GM12878 (cell line): ENCODE measurements around the gene ARL15.

Source experiments
- BRCA1 ChIP-seq: IDR thresholded peaks from 2 replicates; pipeline ENCODE4 v1.6.1; 2011; ENCODE audit warnings: low read depth, low read length, improper control_type of control experiment
- ESRRA ChIP-seq: IDR thresholded peaks from 2 replicates; pipeline ENCODE4 v1.6.1; 2012; ENCODE audit warnings: mild to moderate bottlenecking, low read length, improper control_type of control experiment
- EZH2 ChIP-seq: IDR thresholded peaks from 2 replicates; pipeline ENCODE4 v1.6.1; 2012; ENCODE audit warnings: low read depth, mild to moderate bottlenecking, control low read depth, inconsistent platforms, low read length, borderline replicate concordance; ENCODE audit not compliant: control insufficient read depth
- GABPA ChIP-seq: IDR thresholded peaks from 2 replicates; pipeline ENCODE4 v1.6.1; 2014; ENCODE audit warnings: antibody characterized with exemption, low read depth, mild to moderate bottlenecking, inconsistent platforms
- JUND ChIP-seq: IDR thresholded peaks from 2 replicates; pipeline ENCODE4 v1.6.1; 2012; ENCODE audit warnings: low read depth, mild to moderate bottlenecking, low read length, improper control_type of control experiment, moderate library complexity
- PML ChIP-seq: IDR thresholded peaks from 2 replicates; pipeline ENCODE4 v1.6.1; 2012; ENCODE audit warnings: low read length, inconsistent platforms
- POLR2AphosphoS5 ChIP-seq: IDR thresholded peaks from 2 replicates; pipeline ENCODE4 v1.6.1; 2011; ENCODE audit warnings: mild to moderate bottlenecking, low read length, inconsistent platforms
- RCOR1 ChIP-seq: conservative IDR thresholded peaks from 2 replicates; pipeline ENCODE4 v1.6.1; 2012; ENCODE audit warnings: low read depth, low read length, improper control_type of control experiment
- SP1 ChIP-seq: IDR thresholded peaks from one replicate; pipeline ENCODE4 v1.6.1; 2011; ENCODE audit warnings: low read depth, low read length
- SUPT20H ChIP-seq: IDR thresholded peaks from 2 replicates; pipeline ENCODE4 v1.6.1; 2011; ENCODE audit warnings: low read depth, mild to moderate bottlenecking, low read length, moderate library complexity, borderline replicate concordance; ENCODE audit not compliant: control insufficient read depth
- TCF3 ChIP-seq: IDR thresholded peaks from 2 replicates; pipeline ENCODE4 v1.6.1; 2012; ENCODE audit warnings: low read depth, mild to moderate bottlenecking, low read length, borderline replicate concordance; ENCODE audit not compliant: insufficient read depth
- ZNF384 ChIP-seq: IDR thresholded peaks from 2 replicates; pipeline ENCODE4 v1.6.1; 2012; ENCODE audit warnings: low read depth, mild to moderate bottlenecking, low read length, improper control_type of control experiment, borderline replicate concordance
- TF ChIP-seq, protein P1 (sequence below), 3 experiments: IDR thresholded peaks in 2 of 3; conservative IDR thresholded peaks in 1 of 3; 2 replicates each; pipeline ENCODE4 v1.5.1; 2011; ENCODE audit warnings: low read depth in 3 of 3, low read length in 3 of 3, mild to moderate bottlenecking in 3 of 3, control low read depth in 2 of 3, moderate library complexity in 2 of 3, inconsistent platforms in 1 of 3, mixed read lengths in 1 of 3; ENCODE audit not compliant: control insufficient read depth in 2 of 3, insufficient read depth in 1 of 3; ENCODE audit errors: extremely low read depth in 1 of 3

GRCh38 chr5:54234304-54234933, 76.0 kb downstream of the ARL15 start:
- TF ChIP-seq BRCA1 (no peak), RCOR1 (no peak), TCF3 (no peak), SP1 (no peak), EZH2 (no peak), GABPA (no peak), SUPT20H (no peak), POLR2AphosphoS5 (no peak), PML (no peak), ZNF384 (no peak), ESRRA (no peak), JUND (no peak)
- TF ChIP-seq, protein P1, sequence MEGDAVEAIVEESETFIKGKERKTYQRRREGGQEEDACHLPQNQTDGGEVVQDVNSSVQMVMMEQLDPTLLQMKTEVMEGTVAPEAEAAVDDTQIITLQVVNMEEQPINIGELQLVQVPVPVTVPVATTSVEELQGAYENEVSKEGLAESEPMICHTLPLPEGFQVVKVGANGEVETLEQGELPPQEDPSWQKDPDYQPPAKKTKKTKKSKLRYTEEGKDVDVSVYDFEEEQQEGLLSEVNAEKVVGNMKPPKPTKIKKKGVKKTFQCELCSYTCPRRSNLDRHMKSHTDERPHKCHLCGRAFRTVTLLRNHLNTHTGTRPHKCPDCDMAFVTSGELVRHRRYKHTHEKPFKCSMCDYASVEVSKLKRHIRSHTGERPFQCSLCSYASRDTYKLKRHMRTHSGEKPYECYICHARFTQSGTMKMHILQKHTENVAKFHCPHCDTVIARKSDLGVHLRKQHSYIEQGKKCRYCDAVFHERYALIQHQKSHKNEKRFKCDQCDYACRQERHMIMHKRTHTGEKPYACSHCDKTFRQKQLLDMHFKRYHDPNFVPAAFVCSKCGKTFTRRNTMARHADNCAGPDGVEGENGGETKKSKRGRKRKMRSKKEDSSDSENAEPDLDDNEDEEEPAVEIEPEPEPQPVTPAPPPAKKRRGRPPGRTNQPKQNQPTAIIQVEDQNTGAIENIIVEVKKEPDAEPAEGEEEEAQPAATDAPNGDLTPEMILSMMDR (IDR thresholded peaks at IDR 0.05 in 2 of 3, conservative IDR thresholded peaks at IDR 0.05 in 1 of 3; ENCODE audit: control insufficient read depth in 2 of 3, extremely low read depth in 1 of 3, insufficient read depth in 1 of 3, low read depth in 3 of 3, low read length in 3 of 3), result peak; percentile 26 to 50 (median 50); a peak in 5 of 6 replicates
